ENCODE results near the gene CST5.

DNA sequence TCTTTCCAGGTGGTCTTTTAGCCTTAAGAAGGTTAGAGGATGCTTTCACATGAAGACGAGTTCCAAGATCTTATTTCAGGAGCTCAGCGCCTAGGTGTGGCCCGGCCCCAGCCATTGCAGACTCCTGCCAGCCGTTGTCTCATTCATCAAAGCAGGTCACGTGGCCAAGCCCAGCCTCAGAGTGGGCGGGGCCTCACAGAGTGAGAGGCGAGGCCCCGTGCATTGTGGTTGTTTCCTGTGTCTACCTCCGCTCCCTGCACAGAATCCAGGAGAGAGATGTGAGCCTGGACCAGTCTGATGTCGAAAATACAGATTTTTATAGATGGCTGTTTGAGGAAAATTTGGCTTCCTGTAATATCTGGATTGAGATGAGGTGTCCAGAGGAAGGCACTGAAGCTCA lies 49.2 kb upstream of the CST5 start:
- TF ChIP-seq, protein P1, sequence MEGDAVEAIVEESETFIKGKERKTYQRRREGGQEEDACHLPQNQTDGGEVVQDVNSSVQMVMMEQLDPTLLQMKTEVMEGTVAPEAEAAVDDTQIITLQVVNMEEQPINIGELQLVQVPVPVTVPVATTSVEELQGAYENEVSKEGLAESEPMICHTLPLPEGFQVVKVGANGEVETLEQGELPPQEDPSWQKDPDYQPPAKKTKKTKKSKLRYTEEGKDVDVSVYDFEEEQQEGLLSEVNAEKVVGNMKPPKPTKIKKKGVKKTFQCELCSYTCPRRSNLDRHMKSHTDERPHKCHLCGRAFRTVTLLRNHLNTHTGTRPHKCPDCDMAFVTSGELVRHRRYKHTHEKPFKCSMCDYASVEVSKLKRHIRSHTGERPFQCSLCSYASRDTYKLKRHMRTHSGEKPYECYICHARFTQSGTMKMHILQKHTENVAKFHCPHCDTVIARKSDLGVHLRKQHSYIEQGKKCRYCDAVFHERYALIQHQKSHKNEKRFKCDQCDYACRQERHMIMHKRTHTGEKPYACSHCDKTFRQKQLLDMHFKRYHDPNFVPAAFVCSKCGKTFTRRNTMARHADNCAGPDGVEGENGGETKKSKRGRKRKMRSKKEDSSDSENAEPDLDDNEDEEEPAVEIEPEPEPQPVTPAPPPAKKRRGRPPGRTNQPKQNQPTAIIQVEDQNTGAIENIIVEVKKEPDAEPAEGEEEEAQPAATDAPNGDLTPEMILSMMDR (IDR thresholded peaks at IDR 0.05), result no peak
- no peak for TF ChIP-seq POLR2A (IDR thresholded peaks at IDR 0.05; ENCODE audit: low read depth)
